ENCODE results near the gene CCL8.

CCL8 gene

DNA sequence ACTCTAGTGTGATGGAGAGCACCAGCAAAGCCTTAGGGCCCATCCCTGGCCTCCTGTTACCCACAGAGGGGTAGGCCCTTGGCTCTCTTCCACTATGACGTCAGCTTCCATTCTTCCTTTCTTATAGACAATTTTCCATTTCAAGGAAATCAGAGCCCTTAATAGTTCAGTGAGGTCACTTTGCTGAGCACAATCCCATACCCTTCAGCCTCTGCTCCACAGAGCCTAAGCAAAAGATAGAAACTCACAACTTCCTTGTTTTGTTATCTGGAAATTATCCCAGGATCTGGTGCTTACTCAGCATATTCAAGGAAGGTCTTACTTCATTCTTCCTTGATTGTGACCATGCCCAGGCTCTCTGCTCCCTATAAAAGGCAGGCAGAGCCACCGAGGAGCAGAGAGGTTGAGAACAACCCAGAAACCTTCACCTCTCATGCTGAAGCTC, at the start of gene CCL8:
Gene CCL8 (plus strand): TSS at position 397 of the 445 bp plus-strand sequence. CDS start 67 bp downstream, outside the sequence.
- DNase-seq, result no peak

DNA sequence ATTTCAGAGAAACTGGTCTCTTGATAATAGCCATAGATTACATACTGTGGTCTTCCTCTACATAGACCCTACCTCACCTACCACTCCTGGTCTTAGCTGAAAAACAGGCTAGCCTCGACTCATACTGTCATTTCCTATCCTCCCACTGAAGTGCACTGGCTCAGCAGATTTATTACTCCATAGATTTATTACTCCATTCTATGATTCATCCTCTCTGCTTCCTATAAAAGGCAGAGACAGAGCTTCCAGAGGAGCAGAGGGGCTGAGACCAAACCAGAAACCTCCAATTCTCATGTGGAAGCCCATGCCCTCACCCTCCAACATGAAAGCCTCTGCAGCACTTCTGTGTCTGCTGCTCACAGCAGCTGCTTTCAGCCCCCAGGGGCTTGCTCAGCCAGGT, 49.3 kb upstream of the CCL8 start, which contains the start of gene CCL7:
Gene CCL7 (plus strand): TSS at position 253 of the 400 bp plus-strand sequence. CDS start 70 bp downstream, at position 323.
- DNase-seq, result no peak

DNA sequence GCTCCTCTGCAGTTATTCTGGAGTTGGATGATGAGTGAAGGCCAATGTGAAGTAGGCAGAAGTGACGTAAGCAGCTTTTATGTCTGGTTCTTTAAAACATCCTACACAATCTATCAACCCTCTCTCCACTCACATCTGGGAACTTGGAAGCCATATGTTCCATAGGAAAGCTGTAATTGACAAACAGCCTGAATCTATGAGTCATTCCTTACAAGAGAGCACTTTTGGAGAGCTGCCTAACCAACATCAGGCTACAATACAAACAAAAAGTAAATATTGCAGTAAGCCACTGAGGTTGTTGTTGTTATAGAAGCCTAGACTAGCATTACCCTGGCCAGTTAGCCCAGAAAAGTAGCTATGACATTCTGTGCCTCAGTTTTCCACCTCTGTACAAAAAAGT, 43.4 kb upstream of the CCL8 start:
- DNase-seq, result no peak

DNA sequence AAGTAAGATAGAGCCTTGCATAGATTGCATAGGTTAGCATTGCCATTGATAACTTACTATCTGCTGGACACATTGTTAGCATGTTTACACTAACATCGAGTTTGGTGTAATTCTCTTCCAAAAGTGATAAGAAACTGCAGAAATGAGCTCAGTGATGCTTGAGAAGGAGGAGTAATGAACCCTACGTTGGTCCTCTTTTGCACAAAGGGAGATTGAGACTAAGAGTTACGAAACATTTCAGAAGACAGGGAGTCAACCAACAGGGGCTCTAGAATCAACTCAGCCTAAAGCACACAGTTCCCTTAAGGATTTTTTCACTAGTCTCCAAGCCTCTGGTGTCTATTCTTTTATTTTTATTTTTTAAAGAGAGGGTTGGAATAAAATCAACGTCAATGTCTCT, 42.4 kb upstream of the CCL8 start:
- no peak for DNase-seq

DNA sequence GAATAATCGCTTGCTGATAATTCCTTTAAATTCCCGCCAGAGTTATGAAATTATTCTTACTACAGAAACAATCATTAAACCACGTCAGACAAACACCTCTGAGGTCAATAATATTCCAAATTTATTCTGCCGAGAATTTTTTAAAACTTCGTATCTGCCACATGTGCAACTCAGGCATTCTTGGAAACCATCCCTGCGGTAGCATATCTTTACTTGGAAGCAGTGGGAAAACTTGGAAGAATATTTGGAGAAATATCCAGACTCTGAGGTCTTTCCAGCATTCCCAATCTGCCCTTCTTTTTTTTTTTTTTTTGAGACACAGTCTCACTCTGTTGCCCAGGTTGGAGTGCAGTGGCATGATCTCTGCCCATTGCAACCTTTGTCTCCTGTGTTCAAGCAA, 35.7 kb upstream of the CCL8 start:
- no peak for DNase-seq

DNA sequence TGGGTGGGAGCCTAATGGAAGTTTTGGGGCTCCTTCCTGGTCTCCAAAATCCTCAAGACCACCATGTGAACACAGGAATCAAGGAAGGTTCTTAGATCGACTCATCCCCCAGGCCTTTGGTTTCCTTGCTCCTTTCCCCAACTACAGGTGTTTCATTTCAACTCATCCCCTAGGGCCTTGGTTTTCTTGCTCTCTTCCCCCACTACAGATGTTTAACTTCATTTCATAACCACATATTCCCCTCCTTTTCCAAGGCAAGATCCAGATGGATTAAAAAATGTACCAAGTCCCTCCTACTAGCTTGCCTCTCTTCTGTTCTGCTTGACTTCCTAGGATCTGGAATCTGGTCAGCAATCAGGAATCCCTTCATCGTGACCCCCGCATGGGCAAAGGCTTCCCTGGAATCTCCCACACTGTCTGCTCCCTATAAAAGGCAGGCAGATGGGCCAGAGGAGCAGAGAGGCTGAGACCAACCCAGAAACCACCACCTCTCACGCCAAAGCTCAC, 33.9 kb upstream of the CCL8 start, which contains the start of gene CCL11:
Gene CCL11 (plus strand): TSS at position 457 of the 507 bp plus-strand sequence. CDS start 67 bp downstream, outside the sequence.
- DNase-seq, result no peak

DNA sequence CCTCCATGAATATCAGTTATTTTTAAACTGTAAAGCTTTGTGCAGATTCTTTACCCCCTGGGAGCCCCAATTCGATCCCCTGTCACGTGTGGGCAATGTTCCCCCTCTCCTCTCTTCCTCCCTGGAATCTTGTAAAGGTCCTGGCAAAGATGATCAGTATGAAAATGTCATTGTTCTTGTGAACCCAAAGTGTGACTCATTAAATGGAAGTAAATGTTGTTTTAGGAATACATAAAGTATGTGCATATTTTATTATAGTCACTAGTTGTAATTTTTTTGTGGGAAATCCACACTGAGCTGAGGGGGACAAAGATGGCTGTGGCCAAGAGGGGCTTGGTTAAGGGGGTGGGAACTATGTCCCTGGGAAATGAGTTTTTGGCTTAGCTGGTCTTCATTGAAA, 31.4 kb upstream of the CCL8 start:
- no peak for DNase-seq

DNA sequence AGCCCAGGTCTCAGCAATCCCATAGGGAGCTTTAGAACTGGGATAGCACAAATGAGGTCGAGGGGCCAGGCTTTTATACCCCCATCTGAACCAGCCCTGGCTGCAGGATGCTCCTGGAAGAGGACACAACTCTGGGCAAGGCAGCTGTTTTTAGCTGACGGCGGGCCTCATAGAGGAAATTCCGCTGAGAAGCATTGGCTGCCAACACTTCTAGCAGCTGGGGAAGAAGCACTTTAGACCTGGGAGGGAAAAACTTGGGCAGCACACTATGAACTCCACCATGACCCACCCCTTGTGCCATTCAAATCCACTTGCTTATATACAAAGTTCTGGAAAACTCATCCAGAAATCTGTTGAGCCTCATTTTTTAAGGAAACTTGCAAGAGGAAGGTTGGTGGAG, 28.6 kb upstream of the CCL8 start:
- DNase-seq, result no peak

DNA sequence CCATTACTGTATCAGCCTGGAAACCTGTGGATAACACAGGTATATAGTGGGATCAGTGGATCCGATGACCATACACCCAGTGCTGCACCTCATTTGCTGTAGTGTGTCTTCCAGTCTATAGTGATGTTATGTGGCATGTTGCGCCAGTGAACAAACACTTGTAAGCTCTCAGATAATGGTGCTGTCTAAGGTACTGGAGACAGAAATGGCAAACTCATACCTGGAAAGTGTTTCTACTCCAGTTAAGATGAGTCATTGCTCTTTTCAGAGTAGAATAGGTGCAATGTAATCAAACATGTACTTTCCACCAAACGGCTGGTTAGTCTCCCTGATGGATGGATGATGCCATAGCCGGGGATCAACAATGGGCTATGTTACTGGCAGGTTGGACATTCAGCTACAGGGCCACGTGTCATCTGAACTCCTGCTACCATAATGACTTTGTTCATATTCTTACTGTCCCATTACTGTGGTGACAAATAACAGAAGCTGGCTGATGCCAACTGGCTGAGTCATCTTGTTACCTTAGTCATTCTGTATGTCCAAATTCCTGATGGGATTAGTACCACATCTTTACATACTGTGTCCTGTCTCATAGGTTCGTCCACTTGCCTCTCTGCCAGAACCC, 27.4 kb upstream of the CCL8 start:
- no peak for DNase-seq

DNA sequence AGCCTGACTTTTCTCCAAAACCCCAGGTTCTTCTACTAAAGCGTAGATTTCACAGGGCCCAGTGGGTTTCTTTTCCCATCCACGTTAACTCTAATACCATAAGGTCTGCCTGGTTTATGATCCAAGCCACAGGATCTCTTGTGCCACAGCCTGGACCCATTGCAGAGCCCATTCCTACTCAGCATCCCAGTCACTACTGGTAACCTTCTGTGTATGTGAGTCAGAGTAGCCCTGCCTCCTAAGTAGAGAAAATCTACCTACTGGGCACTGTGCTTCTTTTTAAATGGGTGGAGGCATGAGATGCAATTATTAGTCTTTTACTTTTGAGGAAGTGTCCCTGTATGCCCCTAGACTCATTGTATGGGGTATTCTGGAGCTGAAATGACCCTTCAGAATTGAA, 20.2 kb upstream of the CCL8 start:
- no peak for DNase-seq

DNA sequence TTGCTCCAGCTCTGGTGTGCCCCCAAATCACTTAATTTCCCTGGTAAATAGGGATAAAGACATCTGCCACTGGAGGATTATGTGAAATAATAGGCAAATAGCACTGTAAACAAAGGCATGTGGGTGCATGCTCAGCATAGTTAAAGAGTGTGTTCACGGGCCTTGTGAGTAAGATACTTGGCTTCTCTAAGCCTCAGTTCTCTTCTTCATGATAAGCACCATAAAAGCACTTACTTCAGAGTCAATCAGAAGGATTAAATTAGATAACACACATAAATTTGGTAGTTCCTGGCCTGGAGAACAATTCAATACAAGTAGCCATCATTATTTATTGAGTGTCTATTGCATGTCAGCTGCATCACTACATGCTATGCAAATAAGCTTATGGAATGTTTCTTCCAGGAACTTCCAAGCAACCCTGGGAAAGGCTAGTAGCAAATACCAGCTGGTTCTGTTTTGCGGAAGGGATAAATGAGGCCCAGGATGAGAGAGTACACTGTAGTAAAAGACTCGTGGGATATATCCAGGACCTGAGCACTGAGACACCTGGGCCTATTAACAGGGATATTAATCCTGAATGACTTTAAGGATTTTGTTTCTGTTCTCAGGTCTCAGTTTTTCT, 19.2 kb upstream of the CCL8 start:
- DNase-seq, result no peak

DNA sequence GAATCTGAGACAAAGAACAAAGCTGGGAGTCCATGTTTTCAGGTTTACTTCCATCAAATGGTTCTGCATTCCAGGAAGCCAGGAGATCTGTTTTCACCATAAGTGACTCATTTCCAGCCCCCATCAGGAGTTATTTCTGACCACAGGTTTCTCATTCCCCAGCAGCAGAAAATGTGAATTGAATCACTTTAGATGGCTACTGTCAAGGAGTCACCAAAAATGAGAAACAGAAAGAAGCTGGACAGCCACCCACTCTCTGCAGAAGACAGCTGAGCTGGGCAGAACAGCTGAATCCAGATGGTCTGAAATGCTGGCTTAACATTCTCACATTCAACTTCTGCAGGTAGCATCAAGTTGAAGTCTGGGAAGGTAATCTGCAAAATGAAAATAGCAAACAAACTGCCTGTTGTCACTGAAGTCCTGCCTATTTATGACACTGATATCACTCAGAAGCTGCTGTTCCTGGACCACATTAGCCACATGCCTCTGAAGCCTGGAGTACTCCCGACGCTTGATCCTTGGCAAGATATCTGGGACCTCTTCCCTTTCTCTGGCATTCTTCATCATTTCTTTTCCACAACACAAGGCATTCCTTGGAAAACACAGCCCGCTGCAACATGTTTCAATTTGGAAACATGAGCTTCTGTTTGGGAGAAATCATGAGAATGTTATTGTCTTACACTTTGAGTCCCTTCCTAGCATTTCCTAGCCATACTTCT, 18.4 kb upstream of the CCL8 start:
- no peak for DNase-seq

DNA sequence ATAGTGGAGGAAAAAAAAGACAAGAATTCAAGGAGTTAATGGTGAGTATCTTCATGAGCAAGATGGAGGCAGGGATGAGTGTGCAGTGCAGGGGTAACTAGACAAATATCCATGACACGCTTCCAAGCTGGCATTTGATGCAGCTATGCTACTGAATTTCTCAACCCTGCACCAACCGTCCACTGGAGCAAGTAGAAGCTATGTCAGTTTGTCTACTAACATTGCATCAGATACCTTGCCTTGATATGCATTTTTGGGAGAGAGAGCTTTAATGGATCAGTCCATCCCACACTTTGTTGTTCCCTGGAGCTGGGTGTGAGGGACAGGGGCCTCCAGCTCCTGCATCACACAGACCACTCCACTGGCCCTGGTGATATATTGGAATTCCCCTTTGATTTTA, 17.2 kb upstream of the CCL8 start:
- DNase-seq, result no peak

DNA sequence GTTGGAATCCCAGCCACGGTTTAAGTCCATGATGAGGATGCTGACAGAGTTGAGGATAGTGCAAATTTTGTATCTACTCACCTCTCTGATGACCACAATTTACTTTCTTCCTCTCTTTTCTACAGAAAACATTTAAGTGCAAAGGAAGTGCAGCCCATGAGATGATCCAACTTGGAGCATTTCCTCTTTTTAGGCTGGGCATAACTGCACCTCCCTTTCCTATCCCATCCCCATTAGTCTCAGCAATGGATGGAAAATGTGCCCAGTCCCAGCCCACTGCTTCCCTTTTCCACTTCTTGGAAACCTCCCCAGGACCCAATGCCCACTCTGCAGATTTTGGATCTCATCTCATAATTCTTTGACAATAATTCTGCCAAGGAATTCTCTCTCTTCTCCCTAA, 16.6 kb upstream of the CCL8 start:
- no peak for DNase-seq

DNA sequence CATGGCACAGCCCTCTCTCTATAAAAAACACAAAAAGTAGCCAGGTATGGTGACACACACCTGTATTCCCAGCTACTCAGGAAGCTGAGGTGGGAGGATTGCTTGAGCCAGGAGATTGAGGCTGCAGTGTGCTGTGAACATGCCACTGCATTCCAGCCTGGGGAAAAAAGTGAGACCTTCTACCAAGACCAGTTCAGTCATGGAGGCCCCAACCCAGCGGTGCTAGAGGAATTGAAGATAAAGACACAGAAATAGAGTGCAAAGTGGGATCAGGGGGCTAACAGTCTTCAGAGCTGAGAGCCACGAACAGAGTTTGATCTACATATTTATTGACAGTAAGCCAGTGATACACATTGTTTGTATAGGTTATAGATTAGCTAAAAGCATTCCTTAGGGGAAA, 15.6 kb upstream of the CCL8 start:
- DNase-seq, result no peak

DNA sequence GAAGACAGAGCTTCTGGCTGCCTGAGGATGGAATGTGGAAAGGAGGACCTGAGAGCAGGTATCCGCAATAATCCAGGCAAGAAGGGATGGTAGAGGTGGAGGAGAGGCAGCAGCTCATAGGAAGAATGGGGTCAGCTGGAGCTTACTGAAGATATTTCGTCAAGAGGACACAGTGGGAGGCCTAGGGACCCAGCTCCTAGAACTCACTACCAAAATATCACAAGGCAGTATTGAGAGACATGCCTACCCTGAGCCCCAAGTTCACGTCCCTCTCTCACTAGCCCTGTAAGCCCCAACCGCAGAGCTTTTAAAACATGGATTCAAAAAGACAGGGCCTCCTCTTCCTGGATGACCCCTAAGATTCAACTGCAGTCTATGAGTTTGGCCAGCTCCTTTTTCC, 14.2 kb upstream of the CCL8 start:
- DNase-seq, result no peak

DNA sequence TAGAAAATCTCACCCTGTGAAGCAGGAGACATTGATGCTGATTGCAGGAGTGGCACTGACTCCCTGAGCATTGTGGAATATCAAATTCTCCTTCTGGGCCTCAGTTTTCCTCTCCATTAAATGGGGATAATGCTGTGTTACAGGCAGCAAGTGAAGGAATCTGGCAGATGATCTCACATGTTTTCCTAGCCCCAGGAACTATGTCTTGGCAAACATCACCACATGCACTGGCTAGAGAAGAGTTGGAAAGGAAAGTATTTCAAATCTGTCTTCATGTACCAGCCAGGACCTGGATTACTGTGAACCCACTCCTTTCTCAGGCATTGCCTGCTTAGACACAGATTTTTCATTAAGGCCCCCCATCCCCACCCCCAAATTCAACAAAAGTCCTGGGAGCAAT, 13.6 kb upstream of the CCL8 start:
- DNase-seq, result no peak

DNA sequence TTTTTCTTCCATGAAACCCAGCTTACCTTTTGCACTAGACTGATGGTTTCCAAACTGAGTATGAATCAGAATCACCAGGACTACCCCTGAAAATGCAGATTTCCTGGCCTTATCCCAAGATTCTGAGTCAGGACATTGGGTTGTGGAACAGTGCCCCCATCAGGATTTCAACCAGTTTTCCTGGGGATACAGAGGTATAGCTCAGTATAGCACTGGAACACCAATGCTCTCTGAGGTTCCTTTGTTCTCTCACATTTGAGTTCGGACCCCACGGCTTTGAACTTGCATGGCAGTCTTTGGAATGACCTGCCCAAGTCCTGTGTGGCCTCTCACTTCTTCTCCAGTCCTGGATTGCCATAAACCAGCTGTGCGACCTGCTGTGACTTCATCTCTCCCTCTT, 12.8 kb upstream of the CCL8 start:
- no peak for DNase-seq

DNA sequence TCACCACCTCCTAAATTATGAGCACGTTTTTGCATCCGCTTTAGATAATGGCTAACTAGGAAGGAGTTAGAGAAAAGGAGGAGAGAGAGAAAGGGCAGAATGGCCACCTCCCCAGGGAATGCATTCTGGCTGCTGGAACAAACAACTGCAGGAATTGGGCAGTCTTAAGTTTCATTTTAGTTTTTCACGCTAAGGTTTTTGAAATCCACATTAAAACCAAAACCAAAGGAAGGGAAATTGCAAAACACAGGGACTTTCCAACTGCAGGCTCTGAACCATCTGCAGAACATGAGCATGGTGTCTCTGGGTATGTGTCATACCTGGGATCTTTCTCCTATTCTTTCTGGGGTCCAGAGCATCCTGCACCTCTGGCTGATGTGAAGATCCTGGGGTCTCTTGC, 12.1 kb upstream of the CCL8 start:
- no peak for DNase-seq

DNA sequence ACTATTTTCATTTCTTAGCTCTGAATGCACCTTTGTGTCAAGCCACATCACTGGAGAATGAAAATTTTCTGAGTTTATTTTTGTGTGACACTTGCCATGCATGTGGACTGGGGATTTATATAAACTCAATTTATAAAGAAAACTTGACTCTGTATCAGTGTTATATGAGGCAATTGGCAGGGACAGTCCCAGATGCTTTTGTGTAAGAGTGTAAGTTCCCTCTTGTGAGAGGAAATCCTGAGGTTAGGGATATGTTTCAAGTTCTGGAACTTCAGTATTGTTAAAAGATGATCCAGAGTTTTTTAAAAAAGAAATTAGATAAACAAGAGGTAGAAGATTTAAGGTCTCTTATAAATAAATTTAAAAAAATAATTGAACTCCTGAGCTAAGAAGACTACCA, 10.9 kb upstream of the CCL8 start:
- no peak for DNase-seq

DNA sequence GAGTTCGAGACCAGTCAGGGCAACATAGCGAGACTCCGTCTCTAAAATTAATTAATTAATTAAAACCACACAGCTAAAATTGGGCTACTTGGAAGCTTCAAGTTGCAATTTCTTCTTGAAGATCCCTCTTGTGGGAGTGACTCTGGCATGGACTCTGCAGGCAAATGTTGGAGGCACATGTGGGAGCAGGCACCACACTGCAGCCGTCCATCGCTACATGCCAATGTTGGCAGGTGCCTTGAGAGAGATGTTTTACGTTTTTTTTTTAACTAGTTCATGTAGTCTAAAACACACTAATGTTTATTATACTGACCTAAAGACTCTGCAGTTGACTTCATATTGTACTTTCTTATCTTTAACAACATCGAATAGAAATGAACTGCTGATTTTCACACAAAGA, 7.9 kb upstream of the CCL8 start:
- DNase-seq, result no peak

DNA sequence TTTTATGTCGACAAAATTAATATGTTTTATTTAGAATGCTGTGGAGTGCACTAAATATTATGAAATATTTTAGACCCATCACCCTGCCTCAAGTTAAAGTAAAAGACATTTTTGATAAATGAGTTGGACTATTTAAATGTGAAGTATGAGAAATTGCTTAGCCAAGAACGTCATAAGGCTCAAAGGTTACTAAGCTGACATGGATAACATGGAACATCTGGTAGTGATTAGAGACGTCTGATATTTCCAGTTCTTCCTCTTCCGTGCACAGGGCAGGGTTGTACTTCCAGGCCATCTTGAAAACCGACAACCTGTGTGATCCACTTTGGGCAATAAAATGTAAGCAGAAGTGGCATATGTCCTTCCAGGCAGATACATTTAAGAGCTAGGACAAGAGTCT, 7.2 kb upstream of the CCL8 start:
- DNase-seq, result no peak

DNA sequence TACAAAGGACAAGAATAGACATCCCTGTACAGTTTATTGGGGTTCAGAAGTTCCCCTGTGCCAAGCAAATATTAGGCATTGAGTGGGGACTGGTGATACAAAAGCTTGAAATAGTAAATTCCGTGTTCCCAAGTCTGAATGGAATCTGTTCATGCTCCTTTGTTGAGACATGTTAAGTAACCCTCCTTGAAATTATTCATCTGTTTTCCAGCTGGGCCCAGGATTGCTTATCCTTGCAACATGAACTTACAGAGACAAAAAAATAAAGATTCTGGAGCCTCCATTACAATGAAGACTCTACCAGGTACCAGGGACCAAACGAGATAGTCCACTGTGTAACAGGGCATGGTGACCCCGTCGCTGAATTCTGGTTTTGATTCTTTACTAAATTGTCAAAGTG, 6.1 kb upstream of the CCL8 start:
- no peak for DNase-seq

DNA sequence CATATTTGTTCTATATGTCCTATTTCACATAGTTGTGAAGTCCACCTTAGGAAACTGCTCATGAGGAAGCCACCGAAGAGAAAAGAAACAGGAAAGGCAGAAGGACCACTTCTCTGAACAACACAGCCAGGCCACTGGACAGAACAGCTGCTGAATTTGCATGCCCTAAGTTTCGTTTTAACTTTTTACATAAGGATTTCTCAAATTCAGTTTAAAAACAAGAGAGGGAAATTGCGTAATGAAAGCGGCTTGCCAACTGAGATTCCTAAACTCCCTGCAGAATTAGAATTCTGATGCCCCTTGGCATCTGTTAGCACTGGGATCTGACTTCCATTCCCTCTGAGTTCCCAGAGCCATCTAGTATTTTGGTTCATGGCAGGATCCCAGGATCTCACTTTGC, 5.0 kb upstream of the CCL8 start:
- DNase-seq, result no peak

All from NCI-H526 treated with DMSO at 0.1 percent for 48 hours (cell line).